Naive B cell (primary cell): ENCODE results near the gene KLLN. TPM values are rescaled to one million over a fixed set of nuclear protein-coding genes. Genes with fewer than 3 reads are reported as not detected.
"Not testable (repeated sequence)": the region's sequence is repeated elsewhere in the genome, so short reads cannot be mapped to it uniquely, and the experiment has no call there.

Experiments used
- ATAC-seq, 2 donors: fragments of 150-1000 bp; cut with Tn5 transposase; 2 replicates each; pipeline ENCODE4 v1.10.0; 2021; ENCODE audit warnings: low read depth in 2 of 2, mild to moderate bottlenecking in 2 of 2, moderate library complexity in 2 of 2
- DNase-seq: peaks from one replicate; pipeline ENCODE4 v3.0.0; 2022
- H3K27ac Mint-ChIP-seq, 6 donors: one replicate each; pipeline ENCODE4 v1.8.0; 2020 to 2022; ENCODE audit warnings: mild to moderate bottlenecking in 6 of 6, mixed read lengths in 6 of 6, moderate library complexity in 5 of 6, inconsistent platforms in 2 of 6
- H3K27me3 Mint-ChIP-seq, 3 donors: one replicate each; pipeline ENCODE4 v1.8.0; 2021 to 2022; ENCODE audit warnings: mixed read lengths in 3 of 3, mild to moderate bottlenecking in 1 of 3
- H3K36me3 Mint-ChIP-seq, 2 donors: one replicate each; pipeline ENCODE4 v1.8.0; 2020 to 2022; ENCODE audit warnings: mixed read lengths in 2 of 2, inconsistent platforms in 1 of 2, mild to moderate bottlenecking in 1 of 2
- H3K4me1 Mint-ChIP-seq, 3 donors: one replicate each; pipeline ENCODE4 v1.8.0; 2020 to 2022; ENCODE audit warnings: mixed read lengths in 3 of 3, inconsistent platforms in 1 of 3, mild to moderate bottlenecking in 1 of 3, moderate library complexity in 1 of 3
- H3K4me3 Mint-ChIP-seq, 8 donors: one replicate each; pipeline ENCODE4 v1.8.0; 2020 to 2022; ENCODE audit warnings: mild to moderate bottlenecking in 8 of 8, mixed read lengths in 8 of 8, moderate library complexity in 8 of 8, inconsistent platforms in 2 of 8
- H3K9me3 Mint-ChIP-seq, 7 donors: one replicate each; pipeline ENCODE4 v1.8.0; 2020 to 2022; ENCODE audit warnings: mixed read lengths in 7 of 7, mild to moderate bottlenecking in 5 of 7, inconsistent platforms in 2 of 7, moderate library complexity in 1 of 7
- polyA plus RNA-seq, 6 donors: library from polyadenylated mRNA; unstranded; fragments of 300-500 nt; fragmentation: Illumina TruSeq; gene quantifications; one replicate each; pipeline ENCODE4 v1.2.3, GENCODE V29; 2021; ENCODE audit warnings: low read depth in 6 of 6

The KLLN gene
- polyA plus RNA-seq, 6 donors from 2014 or later = 0.09 to 0.55 (median 0.22) TPM; not detected in 1

- DNase-seq (no peak), ATAC-seq (no peak)
- Mint-ChIP-seq H3K27me3 (no peaks in the 10 kb centered on the region), H3K4me3 (no peak overlapping the region), H3K9me3 (no peaks in the 10 kb centered on the region), H3K27ac (no peak overlapping the region), H3K36me3 (no peaks in the 10 kb centered on the region), H3K4me1 (no peaks in the 10 kb centered on the region)
These were observed 18.3 kb downstream of the KLLN start for GRCh38 chr10:87844837-87845623.

GRCh38 chr10:87843714-87844113 is 19.6 kb downstream of the KLLN start:
- no peak for ATAC-seq
- H3K4me3 Mint-ChIP-seq = no peak overlapping the region
- no peak overlapping the region for H3K27ac Mint-ChIP-seq
- no peaks in the 10 kb centered on the region for H3K4me1 Mint-ChIP-seq
- DNase-seq = no peak
- no peaks in the 10 kb centered on the region for H3K27me3 Mint-ChIP-seq
- H3K36me3 Mint-ChIP-seq = no peaks in the 10 kb centered on the region
- no peaks in the 10 kb centered on the region for H3K9me3 Mint-ChIP-seq

DNA sequence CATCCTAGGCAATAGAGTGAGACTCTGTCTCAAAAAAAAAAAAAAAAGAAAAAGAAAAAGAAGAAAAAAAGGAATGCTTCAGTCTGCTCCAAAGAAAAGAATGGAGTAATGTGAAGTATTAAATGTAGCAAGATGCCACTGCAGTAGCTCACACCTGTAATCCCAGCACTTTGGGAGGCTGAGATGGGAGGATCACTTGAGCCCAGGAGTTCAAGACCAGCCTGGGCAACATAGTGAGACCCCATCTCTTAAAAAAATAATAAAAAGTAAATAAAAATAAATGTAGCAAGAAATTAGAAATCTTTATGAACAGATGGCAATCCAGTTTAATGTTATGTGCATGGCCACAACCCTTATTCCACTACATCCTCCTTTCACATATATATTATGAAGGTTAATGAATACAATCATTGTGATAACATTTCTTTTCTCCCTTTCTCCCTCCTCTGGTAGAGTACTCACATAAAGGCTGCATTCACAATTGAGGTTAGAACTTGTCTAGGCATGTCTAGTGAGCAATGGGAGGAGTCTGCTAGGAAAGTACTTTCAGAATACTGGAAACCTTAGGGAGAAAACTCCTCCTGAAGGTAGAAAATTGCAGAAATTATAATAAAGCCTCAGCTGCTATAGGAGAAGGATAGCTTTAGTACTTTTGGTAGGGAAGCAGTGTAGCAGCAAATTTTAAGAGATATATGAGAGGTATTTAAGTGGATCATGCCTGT is 20.4 kb downstream of the KLLN start:
- H3K4me3 Mint-ChIP-seq = no peak overlapping the region
- ATAC-seq (no peak), DNase-seq (no peak)
- peak overlapping the region in 1 of 6 donors; percentile 33 for H3K27ac Mint-ChIP-seq
- peaks cover 0 to under 1% (median 0%) of the 10 kb centered on the region in 3 donors for H3K4me1 Mint-ChIP-seq
- H3K9me3 Mint-ChIP-seq = no peaks in the 10 kb centered on the region
- no peaks in the 10 kb centered on the region for H3K27me3 Mint-ChIP-seq
- H3K36me3 Mint-ChIP-seq = no peaks in the 10 kb centered on the region

GRCh38 chr10:87842220-87842641 is 21.1 kb downstream of the KLLN start:
- peaks cover 4 to 8% (median 6%) of the 10 kb centered on the region in 3 donors for H3K4me1 Mint-ChIP-seq
- no peaks in the 10 kb centered on the region for H3K36me3 Mint-ChIP-seq
- no peaks in the 10 kb centered on the region for H3K9me3 Mint-ChIP-seq
- ATAC-seq (no peak), DNase-seq (no peak)
- no peak overlapping the region for H3K4me3 Mint-ChIP-seq
- H3K27me3 Mint-ChIP-seq = peaks cover 0 to 3% (median 0%) of the 10 kb centered on the region in 3 donors
- H3K27ac Mint-ChIP-seq = no peak overlapping the region

DNA sequence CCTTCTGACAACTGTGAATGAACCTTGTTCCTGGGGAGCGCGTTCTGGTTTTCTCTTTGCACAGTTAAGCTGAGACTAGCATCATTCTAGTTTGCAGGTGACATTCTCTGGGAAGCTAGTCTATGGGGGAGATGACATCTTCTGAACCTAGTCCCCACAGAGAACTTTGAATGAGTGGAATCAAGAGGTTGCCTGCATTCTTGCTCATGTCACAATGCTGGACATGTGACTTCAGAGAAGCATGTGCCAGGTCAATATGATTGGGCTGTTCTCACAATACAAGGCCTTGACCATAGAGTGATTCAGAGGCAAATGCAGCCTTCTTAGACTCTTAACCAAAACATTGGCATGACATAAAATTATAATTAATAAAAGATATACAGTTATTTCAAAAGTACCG is 22.1 kb downstream of the KLLN start:
- no peak for ATAC-seq
- no peak overlapping the region for H3K4me3 Mint-ChIP-seq
- H3K36me3 Mint-ChIP-seq = no peaks in the 10 kb centered on the region

DNA sequence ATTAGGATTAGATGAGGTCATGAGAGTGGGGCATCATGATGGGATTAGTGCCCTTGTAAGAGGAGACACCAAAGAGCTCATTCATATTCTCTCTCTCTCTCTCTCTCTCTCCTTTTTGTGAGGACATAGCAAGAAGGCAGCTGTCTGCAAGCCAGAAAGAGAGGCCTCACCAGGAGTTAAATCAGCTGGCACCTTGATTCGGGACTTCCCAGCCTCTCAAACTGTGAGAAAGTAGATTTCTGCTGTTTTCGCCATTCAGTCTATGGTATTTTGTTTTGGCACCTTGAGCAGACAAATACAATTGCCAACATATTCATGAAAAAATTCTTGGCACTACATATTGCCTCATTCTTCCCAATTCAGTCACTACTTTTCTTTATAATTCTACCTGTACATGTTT is 24.7 kb downstream of the KLLN start:
- DNase-seq = no peak
- H3K4me3 Mint-ChIP-seq = no peak overlapping the region
- H3K9me3 Mint-ChIP-seq = no peaks in the 10 kb centered on the region
- H3K27me3 Mint-ChIP-seq = peaks cover 0 to 3% (median 0%) of the 10 kb centered on the region in 3 donors
- no peaks in the 10 kb centered on the region for H3K36me3 Mint-ChIP-seq
- no peak for ATAC-seq
- peak overlapping the region in 1 of 6 donors; percentile 69 for H3K27ac Mint-ChIP-seq
- H3K4me1 Mint-ChIP-seq = peaks cover 6 to 10% (median 9%) of the 10 kb centered on the region in 3 donors

More for the DNA sequence above, 22.1 kb downstream of the KLLN start:
- Mint-ChIP-seq H3K4me1 (peaks cover 6 to 10% (median 9%) of the 10 kb centered on the region in 3 donors), H3K27ac (no peak overlapping the region), H3K27me3 (peaks cover 0 to 3% (median 0%) of the 10 kb centered on the region in 3 donors), H3K9me3 (no peaks in the 10 kb centered on the region)
- no peak for DNase-seq

- peak; percentile 81 to 85 for ATAC-seq
- peaks cover 6 to 10% (median 9%) of the 10 kb centered on the region in 3 donors for H3K4me1 Mint-ChIP-seq
These were observed 25.9 kb downstream of the KLLN start for GRCh38 chr10:87837445-87837844.

DNA sequence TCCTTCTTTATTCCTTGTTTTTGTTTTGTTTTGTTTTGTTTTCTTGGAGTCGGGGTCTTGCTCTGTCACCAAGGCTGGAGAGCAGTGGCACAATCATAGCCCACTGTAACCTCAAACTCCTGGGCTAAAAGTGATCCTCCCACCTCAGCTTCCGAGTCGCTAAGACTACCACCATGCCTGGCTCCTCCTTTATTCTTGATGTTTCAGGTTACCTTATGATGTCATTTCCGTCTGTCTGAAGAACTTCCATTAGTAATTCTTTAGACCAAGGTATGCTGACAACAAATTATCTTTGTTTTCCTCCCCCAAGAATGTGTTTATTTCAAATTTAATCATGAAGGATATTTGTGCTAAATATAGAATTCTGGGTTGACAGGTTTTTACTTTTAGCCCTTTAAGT is 27.2 kb downstream of the KLLN start:
- ATAC-seq = no peak
- H3K9me3 Mint-ChIP-seq = no peaks in the 10 kb centered on the region
- no peak for DNase-seq
- H3K4me3 Mint-ChIP-seq = no peak overlapping the region
- peaks cover 6 to 10% (median 9%) of the 10 kb centered on the region in 3 donors for H3K4me1 Mint-ChIP-seq
- H3K36me3 Mint-ChIP-seq = no peaks in the 10 kb centered on the region
- H3K27me3 Mint-ChIP-seq = peaks cover 0 to 3% (median 0%) of the 10 kb centered on the region in 3 donors
- no peak overlapping the region for H3K27ac Mint-ChIP-seq

More at GRCh38 chr10:87837445-87837844, 25.9 kb downstream of the KLLN start:
- no peaks in the 10 kb centered on the region for H3K36me3 Mint-ChIP-seq
- no peaks in the 10 kb centered on the region for H3K9me3 Mint-ChIP-seq
- DNase-seq = peak; percentile 7
- H3K27ac Mint-ChIP-seq = no peak overlapping the region
- H3K27me3 Mint-ChIP-seq = peaks cover 0 to 3% (median 0%) of the 10 kb centered on the region in 3 donors
- peak overlapping the region in 1 of 8 donors; percentile 14 for H3K4me3 Mint-ChIP-seq

DNA sequence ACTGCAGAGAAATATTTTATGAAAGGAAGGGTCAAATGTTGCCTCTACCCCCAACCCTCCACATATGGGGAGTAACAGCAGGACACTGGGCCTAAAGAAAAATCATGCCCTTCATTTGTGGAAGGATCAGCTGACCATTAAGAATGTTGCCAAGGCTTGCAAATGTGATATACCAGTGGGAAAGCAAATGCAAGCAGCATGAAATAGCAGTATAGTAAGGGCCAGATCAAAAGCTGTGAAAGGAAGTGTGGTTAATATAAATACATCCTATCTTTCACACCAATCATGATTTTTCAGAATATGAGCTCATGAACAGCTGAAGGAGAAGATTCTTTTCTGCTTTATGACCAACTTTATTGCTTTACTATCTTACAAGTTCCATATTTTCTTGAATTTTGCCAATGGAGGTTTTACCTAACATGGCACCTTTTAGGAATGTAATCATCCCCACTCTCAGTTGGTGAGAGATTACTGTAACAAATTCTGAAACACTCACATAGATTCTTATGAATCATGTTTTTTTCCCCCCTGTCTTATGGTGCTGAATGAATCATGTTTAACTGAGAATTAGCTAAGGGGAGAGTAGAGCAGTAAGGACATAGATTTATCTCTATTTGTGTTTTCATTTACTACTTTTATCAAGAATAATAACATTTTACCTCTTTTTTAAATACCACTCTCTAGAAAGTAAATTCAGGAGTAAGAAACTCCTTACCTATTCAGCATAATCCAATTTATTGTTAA is 33.2 kb downstream of the KLLN start:
- ATAC-seq (no peak), DNase-seq (no peak)
- no peak overlapping the region for H3K27ac Mint-ChIP-seq
- H3K27me3 Mint-ChIP-seq = no peaks in the 10 kb centered on the region
- H3K4me1 Mint-ChIP-seq = no peaks in the 10 kb centered on the region
- no peaks in the 10 kb centered on the region for H3K36me3 Mint-ChIP-seq
- no peaks in the 10 kb centered on the region for H3K9me3 Mint-ChIP-seq
- H3K4me3 Mint-ChIP-seq = no peak overlapping the region

DNA sequence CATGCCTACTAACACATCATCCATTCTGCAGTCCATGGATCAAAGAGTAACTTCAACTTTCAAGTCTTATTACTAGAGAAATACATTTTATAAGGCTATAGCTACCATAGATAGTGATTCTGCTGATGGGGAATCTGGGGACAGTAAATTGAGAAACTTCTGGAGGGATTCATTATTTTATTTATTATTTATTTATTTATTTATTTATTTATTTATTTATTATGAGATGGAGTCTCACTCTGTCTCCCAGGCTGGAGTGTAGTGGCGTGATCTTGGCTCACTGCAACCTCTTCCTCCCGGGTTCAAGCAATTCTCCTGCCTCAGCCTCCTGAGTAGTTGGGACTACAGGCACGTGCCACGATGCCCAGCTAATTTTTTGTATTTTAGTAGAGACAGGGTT is 34.3 kb downstream of the KLLN start:
- DNase-seq, H3K27me3 Mint-ChIP-seq, H3K4me3 Mint-ChIP-seq: not testable (repeated sequence)

DNA sequence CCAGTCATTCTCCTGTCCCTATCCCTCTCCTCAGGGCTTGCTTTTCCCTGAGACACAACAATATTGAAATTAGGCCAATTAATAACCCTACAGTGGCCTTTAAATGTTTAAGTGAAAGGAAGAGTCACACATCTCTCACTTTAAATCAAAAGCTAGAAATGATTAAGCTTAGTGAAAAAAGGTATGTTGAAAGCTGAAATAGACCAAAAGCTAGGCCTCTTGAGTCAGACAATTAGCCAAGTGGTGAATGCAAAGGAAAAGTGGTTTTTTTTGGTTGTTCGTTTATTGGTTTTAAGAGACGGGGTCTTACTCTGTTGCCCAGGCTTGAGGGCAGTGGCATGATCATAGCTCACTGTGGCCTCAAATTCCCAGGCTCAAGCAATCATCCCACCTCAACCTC is 35.7 kb downstream of the KLLN start:
- Mint-ChIP-seq H3K27me3 (no peaks in the 10 kb centered on the region), H3K27ac (peak overlapping the region in 1 of 6 donors; percentile 4), H3K36me3 (no peaks in the 10 kb centered on the region), H3K9me3 (no peaks in the 10 kb centered on the region), H3K4me1 (no peaks in the 10 kb centered on the region), H3K4me3 (no peak overlapping the region)
- ATAC-seq = no peak
- no peak for DNase-seq

More for the DNA sequence above, 34.3 kb downstream of the KLLN start:
- not testable (repeated sequence) for H3K4me1 Mint-ChIP-seq, H3K36me3 Mint-ChIP-seq, H3K27ac Mint-ChIP-seq, H3K9me3 Mint-ChIP-seq, ATAC-seq

DNA sequence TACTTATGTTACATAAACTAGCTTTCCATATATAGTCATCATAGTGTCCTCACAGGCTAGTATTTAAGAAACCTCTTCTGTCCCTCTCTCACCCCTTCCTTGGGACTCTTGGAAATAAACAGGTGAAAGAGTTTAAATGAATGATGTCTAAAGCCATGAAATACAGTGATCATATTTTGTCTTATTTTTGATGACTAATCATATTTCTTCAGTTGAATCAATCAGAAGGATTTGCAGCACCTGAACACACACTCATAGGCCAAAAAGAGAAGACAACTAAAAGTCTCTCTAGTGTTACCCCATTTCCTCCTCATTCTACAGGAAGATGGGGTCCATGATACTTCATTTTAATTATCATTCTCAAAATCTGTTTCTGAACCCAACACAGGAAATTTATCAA is 36.7 kb downstream of the KLLN start:
- no peaks in the 10 kb centered on the region for H3K9me3 Mint-ChIP-seq
- H3K36me3 Mint-ChIP-seq = no peaks in the 10 kb centered on the region
- H3K4me1 Mint-ChIP-seq = no peaks in the 10 kb centered on the region
- no peak overlapping the region for H3K4me3 Mint-ChIP-seq
- no peaks in the 10 kb centered on the region for H3K27me3 Mint-ChIP-seq
- no peak for ATAC-seq
- DNase-seq = no peak
- H3K27ac Mint-ChIP-seq = peak overlapping the region in 1 of 6 donors; percentile 1

DNA sequence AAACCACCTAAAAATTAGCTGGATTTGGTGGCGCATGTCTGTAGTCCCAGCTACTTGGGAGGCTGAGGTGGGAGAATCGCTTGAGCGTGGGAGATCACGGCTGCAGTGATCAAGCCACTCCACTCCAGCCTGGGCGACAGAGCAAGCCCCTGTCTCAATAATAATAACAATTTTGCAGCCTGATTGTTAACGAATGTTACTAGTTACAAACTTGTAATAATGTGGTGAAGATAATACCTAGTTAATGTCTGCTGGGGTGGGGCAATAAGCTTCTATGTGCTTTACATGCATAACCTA is 44.1 kb downstream of the KLLN start:
- DNase-seq (no peak), ATAC-seq (no peak)
- Mint-ChIP-seq H3K27ac (peak overlapping the region in 4 of 6 donors; percentile 5 to 99 (median 98)), H3K4me1 (peaks cover 30 to 39% (median 36%) of the 10 kb centered on the region in 3 donors), H3K4me3 (peak overlapping the region in 5 of 8 donors; percentile 29 to 99 (median 94)), H3K27me3 (no peaks in the 10 kb centered on the region), H3K36me3 (no peaks in the 10 kb centered on the region), H3K9me3 (no peaks in the 10 kb centered on the region)
